ENCODE measurements around the gene MFAP4. TPM values are rescaled to one million over a fixed set of nuclear protein-coding genes. Genes with fewer than 3 reads are reported as not detected.

The MFAP4 gene
- polyA plus RNA-seq, 3 donors, result 0.12 to 0.73 (median 0.12) TPM

GRCh38 chr17:19336938-19337711 lies 49.9 kb downstream of the MFAP4 start:
- H3K27me3 Mint-ChIP-seq (ENCODE audit: low read depth in 3 of 3), result peaks cover 28 to 56% (median 29%) of the 10 kb centered on the region in 3 donors
- no peak overlapping the region for H3K27ac ChIP-seq (ENCODE audit: low read depth in 1 of 2, low read length in 2 of 2)

More at GRCh38 chr17:19336938-19337711, 49.9 kb downstream of the MFAP4 start:
- H3K4me1 Mint-ChIP-seq, result no peaks in the 10 kb centered on the region
- no peaks in the 10 kb centered on the region for H3K79me2 ChIP-seq (ENCODE audit: insufficient read depth, low read length)
- peak in 1 of 3 donors; percentile 2 for DNase-seq
- H3K4me3 ChIP-seq (replicated peaks in 1 of 3; ENCODE audit: low read depth in 2 of 3, low read length in 3 of 3), result no peak overlapping the region
- H2AFZ ChIP-seq (ENCODE audit: insufficient read depth, low read depth, low read length, poor library complexity, severe bottlenecking), result no peak overlapping the region
- H3K36me3 Mint-ChIP-seq, result no peaks in the 10 kb centered on the region
- H3K9me3 Mint-ChIP-seq, result peaks cover 0 to 3% (median 0%) of the 10 kb centered on the region in 7 donors
- H3K4me1 ChIP-seq (ENCODE audit: control insufficient read depth in 1 of 2, insufficient read depth in 2 of 2, low read length in 2 of 2), result no peaks in the 10 kb centered on the region
- peak overlapping the region in 1 of 2 donors; percentile 55 for H3K4me3 Mint-ChIP-seq
- no peaks in the 10 kb centered on the region for H3K36me3 ChIP-seq (replicated peaks in 1 of 2; ENCODE audit: control insufficient read depth in 1 of 2, insufficient read depth in 2 of 2, low read length in 2 of 2)
- H3K4me2 ChIP-seq (replicated peaks; ENCODE audit: extremely low read depth, low read length, poor library complexity, severe bottlenecking), result no peak overlapping the region
- peaks cover 0 to 46% of the 10 kb centered on the region in 2 donors for H3K27me3 ChIP-seq (ENCODE audit: control insufficient read depth in 2 of 2, insufficient read depth in 2 of 2, low read length in 2 of 2)
- 91% methylated on average over 20 of the region's 21 CpGs for WGBS (ENCODE audit: insufficient coverage)
- no peaks in the 10 kb centered on the region for H4K20me1 ChIP-seq (ENCODE audit: insufficient read depth, low read length)
- intact Hi-C loops (cut with micrococcal nuclease), result loop anchor here in 1 of 2 donors (5.0 kb wide), 1 partner anchor 40 kb away; no protein-coding TSS in a partner anchor
- H3K9ac ChIP-seq (ENCODE audit: insufficient read depth, low read length, poor library complexity, severe bottlenecking), result no peak overlapping the region
- no peak overlapping the region for H3K27ac Mint-ChIP-seq
- no peaks in the 10 kb centered on the region for H3K9me3 ChIP-seq (replicated peaks in 1 of 2; ENCODE audit: control insufficient read depth in 1 of 2, insufficient read depth in 1 of 2, low read length in 2 of 2)
- TF ChIP-seq CTCF (IDR thresholded peaks at IDR 0.05), result no peak
